SJCRH30 (cell line): Measurements from ENCODE around the gene MDN1. TPM values are rescaled to one million over a fixed set of nuclear protein-coding genes. Genes with fewer than 3 reads are reported as not detected.
"Not testable (repeated sequence)": the region's sequence is repeated elsewhere in the genome, so short reads cannot be mapped to it uniquely, and the experiment has no call there.

Source experiments
- DNase-seq, 2 experiments: peaks; one replicate each; pipeline ENCODE4 v3.0.0-alpha.2; 2015 to 2020
- H3K27ac ChIP-seq: fragments of 250-450 bp; sonication (Bioruptor Pico); 2 replicates; pipeline ENCODE4 v1.5.1; 2020; ENCODE audit warnings: mild to moderate bottlenecking, moderate library complexity
- H3K27me3 ChIP-seq: fragments of 250-450 bp; sonication (Bioruptor Pico); 2 replicates; pipeline ENCODE4 v1.5.1; 2020; ENCODE audit warnings: mild to moderate bottlenecking, moderate library complexity
- H3K36me3 ChIP-seq: fragments of 250-450 bp; sonication (Bioruptor Pico); 2 replicates; pipeline ENCODE4 v1.5.1; 2020; ENCODE audit warnings: mild to moderate bottlenecking, moderate library complexity
- H3K4me1 ChIP-seq: fragments of 250-450 bp; sonication (Bioruptor Pico); 2 replicates; pipeline ENCODE4 v1.5.1; 2020; ENCODE audit warnings: mild to moderate bottlenecking, moderate library complexity
- H3K4me3 ChIP-seq: fragments of 250-450 bp; sonication (Bioruptor Pico); 2 replicates; pipeline ENCODE4 v1.5.1; 2020; ENCODE audit warnings: mild to moderate bottlenecking, moderate library complexity
- H3K9me3 ChIP-seq: fragments of 250-450 bp; sonication (Bioruptor Pico); replicated peaks from 2 replicates; pipeline ENCODE4 v1.5.1; 2020; ENCODE audit warnings: mild to moderate bottlenecking, moderate library complexity
- total RNA-seq: library from RNA; depleted of rRNA; stranded (reverse); fragments of >200 nt; shearing (Covaris generic); gene quantifications from 2 replicates; pipeline ENCODE4 v1.2.3, GENCODE V29; 2014

Gene MDN1
- total RNA-seq, 1 experiment from 2014 or later = 48.6 TPM

GRCh38 chr6:89758830-89759229 is 60.8 kb downstream of the MDN1 start:
- no peaks in the 10 kb centered on the region for H3K27me3 ChIP-seq
- no peak overlapping the region for H3K4me3 ChIP-seq
- no peaks in the 10 kb centered on the region for H3K9me3 ChIP-seq
- no peak for DNase-seq
- H3K4me1 ChIP-seq = no peaks in the 10 kb centered on the region
- H3K27ac ChIP-seq = no peak overlapping the region
- H3K36me3 ChIP-seq = peaks cover 56% of the 10 kb centered on the region

- peaks cover 77% of the 10 kb centered on the region for H3K36me3 ChIP-seq
- H3K4me1 ChIP-seq = no peaks in the 10 kb centered on the region
- H3K9me3 ChIP-seq = no peaks in the 10 kb centered on the region
- no peak overlapping the region for H3K4me3 ChIP-seq
- no peaks in the 10 kb centered on the region for H3K27me3 ChIP-seq
- no peak overlapping the region for H3K27ac ChIP-seq
- DNase-seq = no peak
Observed at GRCh38 chr6:89750338-89750737, 69.3 kb downstream of the MDN1 start.

- Histone ChIP-seq H3K27me3 (no peaks in the 10 kb centered on the region), H3K9me3 (no peaks in the 10 kb centered on the region), H3K27ac (no peak overlapping the region), H3K36me3 (peaks cover 79% of the 10 kb centered on the region), H3K4me3 (no peak overlapping the region), H3K4me1 (no peaks in the 10 kb centered on the region)
- no peak for DNase-seq
Observed at GRCh38 chr6:89749918-89750317, 69.7 kb downstream of the MDN1 start.

GRCh38 chr6:89745716-89746115 is 73.9 kb downstream of the MDN1 start:
- H3K4me1 ChIP-seq = no peaks in the 10 kb centered on the region
- H3K36me3 ChIP-seq = peaks cover 73% of the 10 kb centered on the region
- H3K4me3 ChIP-seq = no peak overlapping the region
- no peaks in the 10 kb centered on the region for H3K27me3 ChIP-seq
- no peak overlapping the region for H3K27ac ChIP-seq
- no peak for DNase-seq
- no peaks in the 10 kb centered on the region for H3K9me3 ChIP-seq

- peaks cover 76% of the 10 kb centered on the region for H3K36me3 ChIP-seq
Observed at GRCh38 chr6:89745096-89745495, 74.5 kb downstream of the MDN1 start.

GRCh38 chr6:89736893-89737292 is 82.7 kb downstream of the MDN1 start:
- Histone ChIP-seq H3K9me3 (no peaks in the 10 kb centered on the region), H3K4me3 (no peak overlapping the region), H3K27ac (no peak overlapping the region), H3K36me3 (peaks cover 59% of the 10 kb centered on the region), H3K27me3 (no peaks in the 10 kb centered on the region), H3K4me1 (no peaks in the 10 kb centered on the region)
- DNase-seq = no peak

More at GRCh38 chr6:89745096-89745495, 74.5 kb downstream of the MDN1 start:
- DNase-seq = no peak
- Histone ChIP-seq H3K27ac (no peak overlapping the region), H3K4me3 (no peak overlapping the region), H3K9me3 (no peaks in the 10 kb centered on the region), H3K27me3 (no peaks in the 10 kb centered on the region), H3K4me1 (no peaks in the 10 kb centered on the region)

- Histone ChIP-seq H3K4me3 (no peak overlapping the region), H3K27ac (no peak overlapping the region), H3K36me3 (peaks cover 65% of the 10 kb centered on the region), H3K9me3 (no peaks in the 10 kb centered on the region), H3K27me3 (no peaks in the 10 kb centered on the region), H3K4me1 (no peaks in the 10 kb centered on the region)
- DNase-seq = no peak
Observed at GRCh38 chr6:89734526-89734925, 85.1 kb downstream of the MDN1 start.

- H3K9me3 ChIP-seq = no peaks in the 10 kb centered on the region
- H3K36me3 ChIP-seq = peaks cover 62% of the 10 kb centered on the region
- DNase-seq = no peak
- no peak overlapping the region for H3K4me3 ChIP-seq
- H3K4me1 ChIP-seq = no peaks in the 10 kb centered on the region
- H3K27ac ChIP-seq = no peak overlapping the region
- no peaks in the 10 kb centered on the region for H3K27me3 ChIP-seq
Observed at GRCh38 chr6:89731924-89732567, 87.5 kb downstream of the MDN1 start.

- H3K9me3 ChIP-seq, H3K27ac ChIP-seq, H3K4me1 ChIP-seq, H3K4me3 ChIP-seq, H3K27me3 ChIP-seq, DNase-seq: not testable (repeated sequence)
- H3K36me3 ChIP-seq = peaks cover 64% of the 10 kb centered on the region
Observed at GRCh38 chr6:89731262-89731661, 88.3 kb downstream of the MDN1 start.

GRCh38 chr6:89729818-89730217 is 89.8 kb downstream of the MDN1 start:
- no peaks in the 10 kb centered on the region for H3K9me3 ChIP-seq
- no peaks in the 10 kb centered on the region for H3K4me1 ChIP-seq
- DNase-seq = no peak
- no peaks in the 10 kb centered on the region for H3K27me3 ChIP-seq
- no peak overlapping the region for H3K27ac ChIP-seq
- H3K36me3 ChIP-seq = peaks cover 65% of the 10 kb centered on the region
- no peak overlapping the region for H3K4me3 ChIP-seq

GRCh38 chr6:89727501-89727900 is 92.1 kb downstream of the MDN1 start:
- Histone ChIP-seq H3K9me3 (no peaks in the 10 kb centered on the region), H3K4me3 (no peak overlapping the region), H3K27ac (no peak overlapping the region), H3K27me3 (no peaks in the 10 kb centered on the region), H3K4me1 (no peaks in the 10 kb centered on the region), H3K36me3 (peaks cover 73% of the 10 kb centered on the region)
- no peak for DNase-seq

GRCh38 chr6:89724981-89725380 is 94.6 kb downstream of the MDN1 start:
- peaks cover 68% of the 10 kb centered on the region for H3K36me3 ChIP-seq

GRCh38 chr6:89723046-89723445 is 96.5 kb downstream of the MDN1 start:
- Histone ChIP-seq H3K9me3 (no peaks in the 10 kb centered on the region), H3K4me1 (no peaks in the 10 kb centered on the region), H3K36me3 (peaks cover 73% of the 10 kb centered on the region), H3K27me3 (no peaks in the 10 kb centered on the region), H3K27ac (no peak overlapping the region), H3K4me3 (no peak overlapping the region)
- DNase-seq = no peak

More at GRCh38 chr6:89724981-89725380, 94.6 kb downstream of the MDN1 start:
- no peaks in the 10 kb centered on the region for H3K27me3 ChIP-seq
- no peak for DNase-seq
- no peak overlapping the region for H3K4me3 ChIP-seq
- H3K27ac ChIP-seq = no peak overlapping the region
- H3K4me1 ChIP-seq = no peaks in the 10 kb centered on the region
- no peaks in the 10 kb centered on the region for H3K9me3 ChIP-seq

GRCh38 chr6:89716532-89716931 is 103.1 kb downstream of the MDN1 start:
- no peaks in the 10 kb centered on the region for H3K27me3 ChIP-seq
- no peak overlapping the region for H3K27ac ChIP-seq
- H3K36me3 ChIP-seq = peaks cover 61% of the 10 kb centered on the region
- DNase-seq = no peak
- no peak overlapping the region for H3K4me3 ChIP-seq
- H3K9me3 ChIP-seq = no peaks in the 10 kb centered on the region
- peaks cover 24% of the 10 kb centered on the region for H3K4me1 ChIP-seq

GRCh38 chr6:89711801-89712200 is 107.8 kb downstream of the MDN1 start:
- Histone ChIP-seq H3K9me3 (no peaks in the 10 kb centered on the region), H3K4me1 (peaks cover 39% of the 10 kb centered on the region), H3K27ac (peak overlapping the region; percentile 73), H3K36me3 (peaks cover 54% of the 10 kb centered on the region), H3K4me3 (no peak overlapping the region), H3K27me3 (no peaks in the 10 kb centered on the region)
- DNase-seq = peak; percentile 52 to 81

- Histone ChIP-seq H3K9me3 (no peaks in the 10 kb centered on the region), H3K27me3 (no peaks in the 10 kb centered on the region), H3K27ac (no peak overlapping the region), H3K4me3 (no peak overlapping the region), H3K4me1 (peaks cover 30% of the 10 kb centered on the region), H3K36me3 (peaks cover 66% of the 10 kb centered on the region)
- no peak for DNase-seq
Observed at GRCh38 chr6:89708316-89708715, 111.3 kb downstream of the MDN1 start.
